ENCODE data around the gene CKS1B.
A peak's percentile ranks its signal among the peaks of the same experiment; 100 is the strongest.

CKS1B gene

DNA sequence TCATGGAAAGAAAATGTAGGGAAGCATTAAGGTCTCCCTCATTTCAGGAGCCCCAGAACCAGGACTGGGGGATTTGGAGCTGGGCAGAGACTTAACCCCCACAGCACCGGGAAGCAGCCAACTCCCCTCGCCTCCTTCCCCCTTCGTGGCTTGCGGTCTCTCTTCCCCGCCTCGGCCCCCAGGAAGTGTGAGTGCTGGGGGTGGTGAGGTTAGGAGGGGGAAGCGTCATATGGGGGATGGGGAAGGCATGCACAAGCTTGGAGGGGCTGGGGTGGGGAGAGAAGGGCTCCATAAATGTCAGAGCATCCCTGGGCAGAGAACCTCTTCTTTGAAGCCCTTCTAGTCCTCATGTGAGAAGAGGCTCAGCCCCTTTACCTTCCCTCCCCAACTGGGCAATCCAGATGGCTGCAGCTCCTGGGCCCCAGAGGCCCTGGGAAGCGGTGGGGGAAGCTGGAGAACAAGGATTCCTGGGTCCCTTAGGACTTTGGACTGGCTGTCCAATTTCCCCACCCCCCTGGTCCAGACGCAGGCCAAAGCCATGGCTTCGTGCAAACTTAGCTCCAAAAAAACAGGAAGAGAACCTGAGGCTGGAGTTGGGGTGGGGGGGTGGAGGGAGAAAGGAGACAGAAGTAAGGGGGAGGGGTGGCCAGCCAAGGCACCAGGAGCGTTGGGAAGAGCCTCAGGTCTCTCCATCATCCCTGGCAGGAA, 35.9 kb downstream of the CKS1B start:
- TF ChIP-seq GABPA (IDR thresholded peaks at IDR 0.05; ENCODE audit: low read depth) (no peak), POLR2AphosphoS5 (IDR thresholded peaks at IDR 0.05; ENCODE audit: low read depth) (peak; percentile 78; the same call in 1 of the 2 replicates), SPI1 (IDR thresholded peaks at IDR 0.05; ENCODE audit: borderline replicate concordance, low read depth) (peak; percentile 88)
- TF ChIP-seq, protein P1, sequence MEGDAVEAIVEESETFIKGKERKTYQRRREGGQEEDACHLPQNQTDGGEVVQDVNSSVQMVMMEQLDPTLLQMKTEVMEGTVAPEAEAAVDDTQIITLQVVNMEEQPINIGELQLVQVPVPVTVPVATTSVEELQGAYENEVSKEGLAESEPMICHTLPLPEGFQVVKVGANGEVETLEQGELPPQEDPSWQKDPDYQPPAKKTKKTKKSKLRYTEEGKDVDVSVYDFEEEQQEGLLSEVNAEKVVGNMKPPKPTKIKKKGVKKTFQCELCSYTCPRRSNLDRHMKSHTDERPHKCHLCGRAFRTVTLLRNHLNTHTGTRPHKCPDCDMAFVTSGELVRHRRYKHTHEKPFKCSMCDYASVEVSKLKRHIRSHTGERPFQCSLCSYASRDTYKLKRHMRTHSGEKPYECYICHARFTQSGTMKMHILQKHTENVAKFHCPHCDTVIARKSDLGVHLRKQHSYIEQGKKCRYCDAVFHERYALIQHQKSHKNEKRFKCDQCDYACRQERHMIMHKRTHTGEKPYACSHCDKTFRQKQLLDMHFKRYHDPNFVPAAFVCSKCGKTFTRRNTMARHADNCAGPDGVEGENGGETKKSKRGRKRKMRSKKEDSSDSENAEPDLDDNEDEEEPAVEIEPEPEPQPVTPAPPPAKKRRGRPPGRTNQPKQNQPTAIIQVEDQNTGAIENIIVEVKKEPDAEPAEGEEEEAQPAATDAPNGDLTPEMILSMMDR (IDR thresholded peaks at IDR 0.05; ENCODE audit: insufficient read depth, low read length): no peak
- TF ChIP-seq, protein P2, sequence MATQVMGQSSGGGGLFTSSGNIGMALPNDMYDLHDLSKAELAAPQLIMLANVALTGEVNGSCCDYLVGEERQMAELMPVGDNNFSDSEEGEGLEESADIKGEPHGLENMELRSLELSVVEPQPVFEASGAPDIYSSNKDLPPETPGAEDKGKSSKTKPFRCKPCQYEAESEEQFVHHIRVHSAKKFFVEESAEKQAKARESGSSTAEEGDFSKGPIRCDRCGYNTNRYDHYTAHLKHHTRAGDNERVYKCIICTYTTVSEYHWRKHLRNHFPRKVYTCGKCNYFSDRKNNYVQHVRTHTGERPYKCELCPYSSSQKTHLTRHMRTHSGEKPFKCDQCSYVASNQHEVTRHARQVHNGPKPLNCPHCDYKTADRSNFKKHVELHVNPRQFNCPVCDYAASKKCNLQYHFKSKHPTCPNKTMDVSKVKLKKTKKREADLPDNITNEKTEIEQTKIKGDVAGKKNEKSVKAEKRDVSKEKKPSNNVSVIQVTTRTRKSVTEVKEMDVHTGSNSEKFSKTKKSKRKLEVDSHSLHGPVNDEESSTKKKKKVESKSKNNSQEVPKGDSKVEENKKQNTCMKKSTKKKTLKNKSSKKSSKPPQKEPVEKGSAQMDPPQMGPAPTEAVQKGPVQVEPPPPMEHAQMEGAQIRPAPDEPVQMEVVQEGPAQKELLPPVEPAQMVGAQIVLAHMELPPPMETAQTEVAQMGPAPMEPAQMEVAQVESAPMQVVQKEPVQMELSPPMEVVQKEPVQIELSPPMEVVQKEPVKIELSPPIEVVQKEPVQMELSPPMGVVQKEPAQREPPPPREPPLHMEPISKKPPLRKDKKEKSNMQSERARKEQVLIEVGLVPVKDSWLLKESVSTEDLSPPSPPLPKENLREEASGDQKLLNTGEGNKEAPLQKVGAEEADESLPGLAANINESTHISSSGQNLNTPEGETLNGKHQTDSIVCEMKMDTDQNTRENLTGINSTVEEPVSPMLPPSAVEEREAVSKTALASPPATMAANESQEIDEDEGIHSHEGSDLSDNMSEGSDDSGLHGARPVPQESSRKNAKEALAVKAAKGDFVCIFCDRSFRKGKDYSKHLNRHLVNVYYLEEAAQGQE (IDR thresholded peaks at IDR 0.05; ENCODE audit: insufficient replicate concordance, low read depth): no peak
- peak; percentile 79 to 89 for DNase-seq (ENCODE audit: low read depth in 1 of 2, low spot score in 1 of 2)
- Histone ChIP-seq H3K4me3 (replicated peaks; ENCODE audit: insufficient read depth, low read length) (peak overlapping the region; percentile 76), H3K27ac (replicated peaks) (peak overlapping the region; percentile 94), H3K27me3 (ENCODE audit: insufficient read depth, poor library complexity, severe bottlenecking) (no peaks in the 10 kb centered on the region)

DNA sequence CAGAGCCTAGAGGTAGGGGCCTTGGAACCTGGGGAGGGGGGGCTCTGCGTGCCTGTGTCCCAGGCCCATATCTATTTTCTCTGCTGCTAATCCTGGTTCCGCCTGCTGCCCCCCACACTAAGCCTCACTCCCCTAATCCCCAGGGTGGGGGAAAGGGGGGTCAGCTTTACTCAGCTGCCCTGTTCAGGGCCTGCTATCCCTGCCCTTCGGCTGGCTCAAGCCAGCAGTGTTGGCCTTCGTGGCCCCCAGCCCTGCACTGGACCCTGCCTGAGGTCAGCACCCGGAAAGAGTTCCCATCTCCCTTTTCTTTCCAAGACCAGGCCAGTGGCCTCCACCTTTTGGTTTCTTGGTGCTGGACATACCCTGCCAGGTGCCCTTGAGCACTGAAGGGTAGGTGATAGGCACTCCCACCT, 36.5 kb downstream of the CKS1B start:
- H3K27me3 ChIP-seq (ENCODE audit: insufficient read depth, poor library complexity, severe bottlenecking): no peaks in the 10 kb centered on the region
- TF ChIP-seq SPI1 (IDR thresholded peaks at IDR 0.05; ENCODE audit: borderline replicate concordance, low read depth): no peak
- no peak for TF ChIP-seq GABPA (IDR thresholded peaks at IDR 0.05; ENCODE audit: low read depth)
- H3K27ac ChIP-seq (replicated peaks): peak overlapping the region; percentile 94
- DNase-seq (ENCODE audit: low read depth in 1 of 2, low spot score in 1 of 2): no peak
- peak overlapping the region; percentile 76 for H3K4me3 ChIP-seq (replicated peaks; ENCODE audit: insufficient read depth, low read length)

- no peaks in the 10 kb centered on the region for H3K27me3 ChIP-seq (ENCODE audit: insufficient read depth, poor library complexity, severe bottlenecking)
- TF ChIP-seq, protein P1 (IDR thresholded peaks at IDR 0.05; ENCODE audit: insufficient read depth, low read length): no peak
- TF ChIP-seq SPI1 (IDR thresholded peaks at IDR 0.05; ENCODE audit: borderline replicate concordance, low read depth) (no peak), GABPA (IDR thresholded peaks at IDR 0.05; ENCODE audit: low read depth) (no peak), POLR2AphosphoS5 (IDR thresholded peaks at IDR 0.05; ENCODE audit: low read depth) (no peak)
- TF ChIP-seq, protein P2 (IDR thresholded peaks at IDR 0.05; ENCODE audit: insufficient replicate concordance, low read depth): no peak
- H3K4me3 ChIP-seq (replicated peaks; ENCODE audit: insufficient read depth, low read length): peak overlapping the region; percentile 76; the same call in 1 of the 2 replicates
- peak overlapping the region; percentile 94 for H3K27ac ChIP-seq (replicated peaks)
- DNase-seq (ENCODE audit: low read depth in 1 of 2, low spot score in 1 of 2): peak in 1 of 2 experiments; percentile 22
Observed at GRCh38 chr1:155011437-155012025, 37.0 kb downstream of the CKS1B start.

DNA sequence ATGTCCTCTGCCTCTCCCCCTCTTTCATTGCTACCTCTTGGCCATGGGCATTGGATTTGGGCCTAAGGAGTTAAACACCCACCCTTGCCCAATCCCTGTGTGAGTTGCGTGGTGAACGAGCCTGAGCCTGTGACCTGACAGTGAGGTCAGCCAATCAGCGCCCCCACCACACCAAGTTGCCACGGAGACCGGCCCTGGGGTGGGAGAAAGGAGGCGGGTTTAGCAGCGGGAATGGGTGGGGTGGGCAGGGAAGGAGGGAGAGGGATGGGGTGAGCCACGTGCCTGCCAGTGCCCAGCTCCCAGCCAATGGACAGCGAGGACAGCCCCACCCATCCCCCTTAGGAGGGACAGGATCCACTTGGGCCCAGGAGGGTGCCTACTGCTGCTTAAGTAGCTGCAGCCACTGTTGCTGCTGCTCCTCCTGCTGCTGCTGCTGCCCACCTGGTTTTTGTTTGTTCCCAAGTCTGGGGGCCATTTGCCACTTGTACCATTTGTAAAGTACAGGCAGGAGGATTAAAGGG, 37.6 kb downstream of the CKS1B start:
- no peak overlapping the region for H3K4me3 ChIP-seq (replicated peaks; ENCODE audit: insufficient read depth, low read length)
- peak; percentile 71 to 79 for DNase-seq (ENCODE audit: low read depth in 1 of 2, low spot score in 1 of 2)
- H3K27ac ChIP-seq (replicated peaks): peak overlapping the region; percentile 94
- TF ChIP-seq, protein P2 (IDR thresholded peaks at IDR 0.05; ENCODE audit: insufficient replicate concordance, low read depth): no peak
- TF ChIP-seq SPI1 (IDR thresholded peaks at IDR 0.05; ENCODE audit: borderline replicate concordance, low read depth): no peak
- no peaks in the 10 kb centered on the region for H3K27me3 ChIP-seq (ENCODE audit: insufficient read depth, poor library complexity, severe bottlenecking)

Data from HL-60 (cell line).